Left lung (tissue), 10 donors: ENCODE data around the gene MYMX. TPM values are rescaled to one million over a fixed set of nuclear protein-coding genes. Genes with fewer than 3 reads are reported as not detected.
"Not testable (repeated sequence)": the region's sequence is repeated elsewhere in the genome, so short reads cannot be mapped to it uniquely, and the experiment has no call there.

Experiments
- ATAC-seq: fragments of 200-7000 bp; cut with Tn5 transposase; one replicate; pipeline ENCODE4 v1.9.1; 2020; ENCODE audit warnings: moderate library complexity
- DNase-seq, 4 donors: peaks; one replicate each; pipeline ENCODE4 v3.0.0-alpha.2; 2013 to 2020
- H3K27ac ChIP-seq, 2 donors: fragments of 200-600 bp; sonication (generic) in 1 of 2; one replicate each; pipeline versions ENCODE4 v1.5.0 to v1.8.0; 2020 to 2021
- H3K27me3 ChIP-seq, 2 donors: fragments of 200-600 bp; sonication (generic) in 1 of 2; one replicate each; pipeline versions ENCODE4 v1.5.0 to v1.8.0; 2020 to 2021
- H3K36me3 ChIP-seq, 2 donors: fragments of 200-600 bp; sonication (generic) in 1 of 2; one replicate each; pipeline versions ENCODE4 v1.5.0 to v1.8.0; 2020 to 2021
- H3K4me1 ChIP-seq, 2 donors: fragments of 200-600 bp; one replicate each; pipeline ENCODE4 v1.8.0; 2021
- H3K4me3 ChIP-seq, 2 donors: fragments of 200-600 bp; sonication (generic) in 1 of 2; one replicate each; pipeline versions ENCODE4 v1.5.0 to v1.8.0; 2020 to 2021; ENCODE audit warnings: mild to moderate bottlenecking in 1 of 2
- H3K9me3 ChIP-seq, 2 donors: fragments of 200-600 bp; sonication (generic) in 1 of 2; one replicate each; pipeline versions ENCODE4 v1.5.0 to v1.8.0; 2020 to 2021
- intact Hi-C, 2 donors: fragments of 100-400 bp; cut with DNase I; formaldehyde crosslinking; loops; one replicate each; pipeline versions ENCODE4 v1.11.2 to v1.14.2; 2022
- polyA plus RNA-seq, 6 donors: library from polyadenylated mRNA; unstranded; fragments of 120-200 nt; gene quantifications; one replicate each; pipeline ENCODE4 v1.2.1, GENCODE V29; 2013; ENCODE audit not compliant: insufficient read length in 6 of 6
- total RNA-seq, 2 donors: library from RNA; stranded (reverse); fragmentation: NEBNext Ultra II Directional; extraction: Animal tissue kit (Norgen Biotek cat#: 25700); gene quantifications; one replicate each; pipeline ENCODE4 v1.2.1, GENCODE V29; 2021
- TF ChIP-seq, protein P1 (sequence below), 2 donors: fragments of 200-600 bp; sonication (generic) in 1 of 2; IDR thresholded peaks; one replicate each; pipeline versions ENCODE4 v1.5.0 to v1.8.0; 2021; ENCODE audit warnings: antibody characterized with exemption in 2 of 2
- donor health status: DM: no; HTN: yes; CAD: no.
- donor health status: DM: no; HTN: no; CAD: no.

Gene MYMX
- total and polyA plus RNA-seq, 8 donors: 0.21 to 0.79 (median 0.33) TPM; not detected in 2

DNA sequence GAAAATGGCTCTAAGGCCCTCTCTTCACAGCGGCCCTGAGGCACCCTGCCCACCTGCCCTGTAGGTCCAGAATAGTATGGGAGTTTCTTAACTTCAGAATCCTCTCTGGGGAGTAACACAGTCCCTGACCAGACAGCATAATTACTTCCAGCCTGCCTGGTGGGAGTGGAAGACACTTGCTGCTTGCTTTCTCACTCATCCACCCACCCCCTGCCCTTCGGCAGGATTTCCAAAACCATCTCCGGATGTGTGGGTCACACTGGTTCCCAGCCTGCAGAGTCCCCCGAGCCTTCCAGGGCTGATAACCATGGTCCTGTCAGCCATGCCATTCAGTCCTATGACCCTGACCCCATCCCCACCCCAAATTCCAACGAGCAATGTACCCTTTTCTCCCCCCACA lies 12.1 kb downstream of the MYMX start:
- TF ChIP-seq, protein P1, sequence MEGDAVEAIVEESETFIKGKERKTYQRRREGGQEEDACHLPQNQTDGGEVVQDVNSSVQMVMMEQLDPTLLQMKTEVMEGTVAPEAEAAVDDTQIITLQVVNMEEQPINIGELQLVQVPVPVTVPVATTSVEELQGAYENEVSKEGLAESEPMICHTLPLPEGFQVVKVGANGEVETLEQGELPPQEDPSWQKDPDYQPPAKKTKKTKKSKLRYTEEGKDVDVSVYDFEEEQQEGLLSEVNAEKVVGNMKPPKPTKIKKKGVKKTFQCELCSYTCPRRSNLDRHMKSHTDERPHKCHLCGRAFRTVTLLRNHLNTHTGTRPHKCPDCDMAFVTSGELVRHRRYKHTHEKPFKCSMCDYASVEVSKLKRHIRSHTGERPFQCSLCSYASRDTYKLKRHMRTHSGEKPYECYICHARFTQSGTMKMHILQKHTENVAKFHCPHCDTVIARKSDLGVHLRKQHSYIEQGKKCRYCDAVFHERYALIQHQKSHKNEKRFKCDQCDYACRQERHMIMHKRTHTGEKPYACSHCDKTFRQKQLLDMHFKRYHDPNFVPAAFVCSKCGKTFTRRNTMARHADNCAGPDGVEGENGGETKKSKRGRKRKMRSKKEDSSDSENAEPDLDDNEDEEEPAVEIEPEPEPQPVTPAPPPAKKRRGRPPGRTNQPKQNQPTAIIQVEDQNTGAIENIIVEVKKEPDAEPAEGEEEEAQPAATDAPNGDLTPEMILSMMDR (IDR thresholded peaks at IDR 0.05): no peak
- H3K27ac ChIP-seq: no peak overlapping the region
- H3K36me3 ChIP-seq: peaks cover 0 to 26% of the 10 kb centered on the region in 2 donors
- peaks cover 6 to 36% of the 10 kb centered on the region in 2 donors for H3K4me1 ChIP-seq
- intact Hi-C loops: no loop called here
- no peak for DNase-seq
- H3K4me3 ChIP-seq: no peak overlapping the region
- H3K27me3 ChIP-seq: no peaks in the 10 kb centered on the region
- no peaks in the 10 kb centered on the region for H3K9me3 ChIP-seq
- ATAC-seq: no peak

DNA sequence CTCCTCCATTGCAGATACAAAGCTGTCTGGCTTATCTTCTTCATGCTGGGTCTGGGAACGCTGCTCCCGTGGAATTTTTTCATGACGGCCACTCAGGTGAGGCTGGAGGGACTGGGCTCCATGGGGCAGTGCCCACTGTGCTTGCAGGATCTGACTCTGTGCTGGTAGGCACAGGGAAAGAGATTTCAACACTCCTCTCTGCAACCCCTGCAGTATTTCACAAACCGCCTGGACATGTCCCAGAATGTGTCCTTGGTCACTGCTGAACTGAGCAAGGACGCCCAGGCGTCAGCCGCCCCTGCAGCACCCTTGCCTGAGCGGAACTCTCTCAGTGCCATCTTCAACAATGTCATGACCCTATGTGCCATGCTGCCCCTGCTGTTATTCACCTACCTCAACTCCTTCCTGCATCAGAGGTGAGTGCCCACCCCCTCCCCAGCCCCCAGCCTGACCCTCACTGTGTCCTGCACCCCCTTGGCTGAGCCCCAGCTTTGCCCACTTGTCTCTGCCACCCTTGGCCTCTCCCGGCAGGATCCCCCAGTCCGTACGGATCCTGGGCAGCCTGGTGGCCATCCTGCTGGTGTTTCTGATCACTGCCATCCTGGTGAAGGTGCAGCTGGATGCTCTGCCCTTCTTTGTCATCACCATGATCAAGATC lies 12.8 kb downstream of the MYMX start:
- DNase-seq: no peak
- no peak for ATAC-seq
- Histone ChIP-seq H3K9me3 (no peaks in the 10 kb centered on the region), H3K4me3 (no peak overlapping the region), H3K4me1 (peaks cover 2 to 36% of the 10 kb centered on the region in 2 donors), H3K27ac (no peak overlapping the region), H3K36me3 (peaks cover 0 to 26% of the 10 kb centered on the region in 2 donors), H3K27me3 (no peaks in the 10 kb centered on the region)
- TF ChIP-seq, protein P1 (IDR thresholded peaks at IDR 0.05): no peak
- intact Hi-C loops: no loop called here

DNA sequence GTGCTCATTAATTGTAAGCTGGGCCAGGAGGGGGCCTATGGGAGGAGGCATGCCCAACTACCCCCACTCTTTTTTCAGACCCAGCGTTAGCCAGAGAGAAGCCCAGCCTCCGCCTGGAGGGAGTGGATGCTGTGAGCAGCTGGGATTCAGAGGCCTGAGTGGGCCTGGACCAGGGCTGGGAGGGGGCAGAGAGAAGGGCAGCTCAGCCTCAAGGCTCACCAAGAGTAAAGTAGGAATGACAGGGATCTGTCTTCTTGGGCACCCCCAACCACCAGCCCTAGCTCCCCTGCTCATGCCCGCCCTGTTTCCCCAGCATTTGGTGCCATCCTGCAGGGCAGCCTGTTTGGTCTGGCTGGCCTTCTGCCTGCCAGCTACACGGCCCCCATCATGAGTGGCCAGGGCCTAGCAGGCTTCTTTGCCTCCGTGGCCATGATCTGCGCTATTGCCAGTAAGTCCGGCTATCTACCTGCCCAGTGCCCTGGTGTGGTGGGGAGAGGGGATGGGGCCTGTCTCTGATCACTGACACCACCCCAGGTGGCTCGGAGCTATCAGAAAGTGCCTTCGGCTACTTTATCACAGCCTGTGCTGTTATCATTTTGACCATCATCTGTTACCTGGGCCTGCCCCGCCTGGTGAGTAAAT lies 13.4 kb downstream of the MYMX start:
- Histone ChIP-seq H3K27ac (no peak overlapping the region), H3K4me1 (peaks cover 7 to 36% of the 10 kb centered on the region in 2 donors), H3K27me3 (no peaks in the 10 kb centered on the region), H3K4me3 (no peak overlapping the region), H3K36me3 (peaks cover 0 to 26% of the 10 kb centered on the region in 2 donors), H3K9me3 (no peaks in the 10 kb centered on the region)
- intact Hi-C loops: no loop called here
- DNase-seq: peak in 1 of 4 donors; percentile 38
- TF ChIP-seq, protein P1 (IDR thresholded peaks at IDR 0.05): no peak
- ATAC-seq: no peak

DNA sequence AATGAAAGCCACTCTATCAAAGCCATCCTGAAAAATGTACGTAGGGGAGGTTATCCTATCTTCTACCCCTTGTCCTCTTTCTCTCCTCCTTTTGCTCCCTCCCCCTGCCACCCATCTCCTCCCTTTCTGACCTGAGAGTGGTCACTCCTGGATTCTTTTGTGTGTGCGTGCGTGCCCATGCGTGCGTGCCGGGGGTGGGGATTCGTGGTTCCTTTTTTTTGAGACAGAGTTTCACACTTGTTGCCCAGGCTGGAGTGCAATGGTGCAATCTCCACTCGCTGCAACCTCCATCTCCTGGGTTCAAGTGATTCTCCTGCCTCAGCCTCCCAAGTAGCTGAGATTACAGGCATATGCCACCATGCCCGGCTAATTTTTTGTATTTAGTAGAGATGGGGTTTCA lies 14.7 kb downstream of the MYMX start:
- DNase-seq: peak in 1 of 4 donors; percentile 56
- H3K27me3 ChIP-seq, H3K4me3 ChIP-seq, H3K27ac ChIP-seq, ATAC-seq, H3K9me3 ChIP-seq, intact Hi-C loops: not testable (repeated sequence)
- Histone ChIP-seq H3K36me3 (peaks cover 0 to 26% of the 10 kb centered on the region in 2 donors), H3K4me1 (peaks cover 7 to 42% of the 10 kb centered on the region in 2 donors)

DNA sequence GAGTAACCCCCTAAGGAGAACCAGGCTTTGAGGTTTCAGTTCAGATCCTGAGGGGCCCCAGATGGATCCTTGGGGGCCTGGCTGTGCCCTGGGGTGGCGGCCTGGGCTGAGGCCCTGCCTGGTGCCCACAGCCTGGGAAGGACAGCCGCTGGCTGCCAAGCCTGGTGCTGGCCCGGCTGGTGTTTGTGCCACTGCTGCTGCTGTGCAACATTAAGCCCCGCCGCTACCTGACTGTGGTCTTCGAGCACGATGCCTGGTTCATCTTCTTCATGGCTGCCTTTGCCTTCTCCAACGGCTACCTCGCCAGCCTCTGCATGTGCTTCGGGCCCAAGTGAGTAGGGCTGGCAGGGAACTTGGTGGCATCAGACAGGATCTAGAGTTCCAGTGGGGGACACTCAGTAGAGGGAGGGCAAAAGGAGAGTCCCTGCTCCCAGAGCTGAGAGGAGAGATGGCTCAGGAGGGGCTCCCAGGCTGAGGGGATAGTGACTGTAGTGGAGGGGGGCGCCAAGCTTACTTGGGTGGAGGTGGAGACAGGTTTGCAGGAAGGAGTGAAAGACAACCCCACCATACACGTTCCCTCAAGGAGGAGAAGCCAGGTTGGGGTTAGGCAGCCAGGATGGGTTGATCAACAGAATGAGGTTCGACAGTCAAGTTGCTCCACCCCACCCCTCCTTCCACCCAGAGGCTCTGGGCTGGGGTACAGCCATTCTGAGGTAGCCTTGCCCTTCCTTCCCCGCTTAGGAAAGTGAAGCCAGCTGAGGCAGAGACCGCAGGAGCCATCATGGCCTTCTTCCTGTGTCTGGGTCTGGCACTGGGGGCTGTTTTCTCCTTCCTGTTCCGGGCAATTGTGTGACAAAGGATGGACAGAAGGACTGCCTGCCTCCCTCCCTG lies 16.2 kb downstream of the MYMX start:
- TF ChIP-seq, protein P1 (IDR thresholded peaks at IDR 0.05): no peak
- DNase-seq (peak in 1 of 4 donors; percentile 64), ATAC-seq (no peak)
- intact Hi-C loops: no loop called here
- H3K27me3 ChIP-seq: no peaks in the 10 kb centered on the region
- H3K4me1 ChIP-seq: peaks cover 10 to 47% of the 10 kb centered on the region in 2 donors
- H3K9me3 ChIP-seq: no peaks in the 10 kb centered on the region
- peaks cover 0 to 26% of the 10 kb centered on the region in 2 donors for H3K36me3 ChIP-seq
- no peak overlapping the region for H3K4me3 ChIP-seq
- H3K27ac ChIP-seq: peak overlapping the region in 1 of 2 donors; percentile 54
